SKM-1 (cell line): ENCODE measurements around the gene OLFM1.
"Not testable (repeated sequence)": the region's sequence is repeated elsewhere in the genome, so short reads cannot be mapped to it uniquely, and the experiment has no call there.

Source experiments
- DNase-seq: peaks from one replicate; lab custom pipeline; 2025; ENCODE audit not compliant: unreplicated experiment; lab: John Stamatoyannopoulos, UW

OLFM1 gene

GRCh38 chr9:135149901-135150300 is 62.4 kb downstream of the OLFM1 start:
- DNase-seq, result not testable (repeated sequence)

- DNase-seq, result no peak
These were observed 63.5 kb downstream of the OLFM1 start for GRCh38 chr9:135150981-135151380.

- DNase-seq, result no peak
These were observed 64.5 kb downstream of the OLFM1 start for GRCh38 chr9:135151757-135152613.

- DNase-seq, result no peak
These were observed 65.3 kb downstream of the OLFM1 start for GRCh38 chr9:135152614-135153334.

- DNase-seq, result no peak
These were observed 66.7 kb downstream of the OLFM1 start for GRCh38 chr9:135154050-135154615.

- no peak for DNase-seq
These were observed 67.9 kb downstream of the OLFM1 start for GRCh38 chr9:135155396-135155795.

GRCh38 chr9:135156525-135157510 is 69.3 kb downstream of the OLFM1 start:
- DNase-seq, result no peak

GRCh38 chr9:135157856-135158563 is 70.5 kb downstream of the OLFM1 start:
- no peak for DNase-seq

- DNase-seq, result no peak
These were observed 71.1 kb downstream of the OLFM1 start for GRCh38 chr9:135158564-135158937.

- DNase-seq, result no peak
These were observed 72.3 kb downstream of the OLFM1 start for GRCh38 chr9:135159801-135160200.

- no peak for DNase-seq
These were observed 73.4 kb downstream of the OLFM1 start for GRCh38 chr9:135160862-135161261.

- DNase-seq, result not testable (repeated sequence)
These were observed 75.1 kb downstream of the OLFM1 start for GRCh38 chr9:135162599-135162998.

- DNase-seq, result no peak
These were observed 75.7 kb downstream of the OLFM1 start for GRCh38 chr9:135163023-135163780.

- no peak for DNase-seq
These were observed 76.6 kb downstream of the OLFM1 start for GRCh38 chr9:135164036-135164435.

- DNase-seq, result no peak
These were observed 77.7 kb downstream of the OLFM1 start for GRCh38 chr9:135165003-135165711.

- no peak for DNase-seq
These were observed 78.5 kb downstream of the OLFM1 start for GRCh38 chr9:135165756-135166519.

GRCh38 chr9:135166565-135166964 is 79.1 kb downstream of the OLFM1 start:
- no peak for DNase-seq

GRCh38 chr9:135167356-135167755 is 79.9 kb downstream of the OLFM1 start:
- no peak for DNase-seq
